GM12878 (cell line): ENCODE results near the gene CNN3. TPM values are rescaled to one million over a fixed set of nuclear protein-coding genes. Genes with fewer than 3 reads are reported as not detected.
A peak's percentile ranks its signal among the peaks of the same experiment; 100 is the strongest.

Source experiments
- BACH1 ChIP-seq: fragments of 450-650 bp; IDR thresholded peaks from 2 replicates; pipeline ENCODE4 v1.6.1; 2017; ENCODE audit warnings: mild to moderate bottlenecking, borderline replicate concordance
- CREB1 ChIP-seq: IDR thresholded peaks from 2 replicates; pipeline ENCODE4 v1.6.1; 2012; ENCODE audit warnings: low read depth, mild to moderate bottlenecking, inconsistent platforms
- GABPA ChIP-seq: IDR thresholded peaks from 2 replicates; pipeline ENCODE4 v1.6.1; 2014; ENCODE audit warnings: antibody characterized with exemption, low read depth, mild to moderate bottlenecking, inconsistent platforms
- RAD21 ChIP-seq: IDR thresholded peaks from 2 replicates; pipeline ENCODE4 v1.6.1; 2011; ENCODE audit warnings: mild to moderate bottlenecking, low read depth, low read length, moderate library complexity; ENCODE audit not compliant: insufficient read depth
- polyA plus RNA-seq, 11 experiments: library from polyadenylated mRNA; depleted of rRNA in 4 of 11; unstranded in 6 of 11; stranded (reverse) in 5 of 11; fragments of >200 nt; fragmentation: Nextera tagmentation in 4 of 11; fragmentation: Illumina TruSeq in 1 of 11; extraction: Ambion mirVana in 4 of 11; extraction: Trizol in 1 of 11; gene quantifications; 1 replicate in 1 of 11; 2 replicates in 10 of 11; pipeline versions ENCODE4 v1.2.1 to v1.2.3, GENCODE V29; 2011 to 2016; ENCODE audit warnings: inconsistent platforms in 2 of 11, missing spikeins in 2 of 11, low read depth in 1 of 11
- total RNA-seq, 4 experiments: library from RNA; depleted of rRNA in 3 of 4; stranded (reverse); fragments of >200 nt in 3 of 4; fragmentation: Illumina TruSeq in 1 of 4; extraction: Trizol in 1 of 4; gene quantifications; 2 replicates each; pipeline versions ENCODE4 v1.2.1 to v1.2.3, GENCODE V29; 2013 to 2021
- TF ChIP-seq, protein P1 (sequence below): IDR thresholded peaks from 2 replicates; pipeline ENCODE4 v1.6.1; 2011; ENCODE audit warnings: low read depth, mild to moderate bottlenecking, low read length, moderate library complexity, borderline replicate concordance; ENCODE audit errors: extremely low read depth
- TF ChIP-seq, protein P2 (sequence below): fragments of 450-650 bp; IDR thresholded peaks from 2 replicates; pipeline ENCODE4 v1.6.1; 2018; ENCODE audit warnings: mild to moderate bottlenecking, low read depth, moderate library complexity; ENCODE audit not compliant: partially characterized antibody
- TF ChIP-seq, protein P3 (sequence below): fragments of 450-650 bp; conservative IDR thresholded peaks from 2 replicates; pipeline ENCODE4 v1.6.1; 2017; ENCODE audit warnings: mild to moderate bottlenecking, moderate library complexity

The CNN3 gene
- total and polyA plus RNA-seq, 10 of the 15 experiments (the other 5 are each of a cell fraction or from before 2014, with no cell fraction given), result 0.20 to 48.4 (median 34.3) TPM

DNA sequence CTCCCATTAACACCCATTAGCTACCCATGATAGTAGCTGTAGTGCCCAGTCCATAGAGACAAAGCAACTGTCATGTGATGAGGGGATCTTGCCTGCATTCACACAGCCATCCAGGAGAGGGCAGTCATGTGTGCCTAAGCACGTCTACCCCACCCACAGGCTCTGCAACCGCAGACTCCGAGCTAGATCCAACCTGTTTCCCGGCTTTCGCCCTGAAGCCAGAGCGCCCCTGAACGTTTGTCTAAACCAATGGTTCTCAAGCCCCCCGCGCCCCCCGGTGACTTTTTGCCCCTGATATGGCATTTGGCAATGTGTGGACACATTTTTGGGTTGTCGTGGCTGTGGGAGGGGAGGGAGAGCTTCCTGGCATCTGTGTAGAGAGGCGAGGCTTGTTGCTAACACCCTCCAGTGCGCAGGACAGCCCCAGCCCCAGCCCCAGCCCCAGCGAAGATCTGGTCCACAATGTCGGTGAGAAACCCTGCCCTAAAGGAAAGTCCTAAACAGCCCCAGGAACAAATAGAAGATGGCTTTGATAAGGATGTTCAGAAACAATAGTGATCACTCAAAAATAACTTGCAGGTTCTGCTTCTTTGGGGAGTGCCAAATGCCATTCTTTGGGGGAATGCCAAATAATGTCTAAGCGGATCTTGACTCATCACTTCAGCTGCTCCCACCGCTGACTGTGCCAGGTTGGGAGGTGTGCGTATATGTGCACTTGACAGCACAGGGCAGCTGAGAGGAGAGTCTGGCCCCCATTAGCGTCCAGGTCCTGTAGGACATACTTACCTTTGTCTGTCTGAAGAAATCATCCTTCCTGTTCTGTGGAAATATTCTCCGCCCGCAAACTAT lies 72.2 kb downstream of the CNN3 start (continued):
- TF ChIP-seq GABPA (no peak), CREB1 (no peak), BACH1 (no peak), RAD21 (peak; percentile 87)
- TF ChIP-seq, protein P1, sequence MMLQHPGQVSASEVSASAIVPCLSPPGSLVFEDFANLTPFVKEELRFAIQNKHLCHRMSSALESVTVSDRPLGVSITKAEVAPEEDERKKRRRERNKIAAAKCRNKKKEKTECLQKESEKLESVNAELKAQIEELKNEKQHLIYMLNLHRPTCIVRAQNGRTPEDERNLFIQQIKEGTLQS, result 0 out of 2 replicates have a peak, but pooled peaks have one; percentile 26
- TF ChIP-seq, protein P2, sequence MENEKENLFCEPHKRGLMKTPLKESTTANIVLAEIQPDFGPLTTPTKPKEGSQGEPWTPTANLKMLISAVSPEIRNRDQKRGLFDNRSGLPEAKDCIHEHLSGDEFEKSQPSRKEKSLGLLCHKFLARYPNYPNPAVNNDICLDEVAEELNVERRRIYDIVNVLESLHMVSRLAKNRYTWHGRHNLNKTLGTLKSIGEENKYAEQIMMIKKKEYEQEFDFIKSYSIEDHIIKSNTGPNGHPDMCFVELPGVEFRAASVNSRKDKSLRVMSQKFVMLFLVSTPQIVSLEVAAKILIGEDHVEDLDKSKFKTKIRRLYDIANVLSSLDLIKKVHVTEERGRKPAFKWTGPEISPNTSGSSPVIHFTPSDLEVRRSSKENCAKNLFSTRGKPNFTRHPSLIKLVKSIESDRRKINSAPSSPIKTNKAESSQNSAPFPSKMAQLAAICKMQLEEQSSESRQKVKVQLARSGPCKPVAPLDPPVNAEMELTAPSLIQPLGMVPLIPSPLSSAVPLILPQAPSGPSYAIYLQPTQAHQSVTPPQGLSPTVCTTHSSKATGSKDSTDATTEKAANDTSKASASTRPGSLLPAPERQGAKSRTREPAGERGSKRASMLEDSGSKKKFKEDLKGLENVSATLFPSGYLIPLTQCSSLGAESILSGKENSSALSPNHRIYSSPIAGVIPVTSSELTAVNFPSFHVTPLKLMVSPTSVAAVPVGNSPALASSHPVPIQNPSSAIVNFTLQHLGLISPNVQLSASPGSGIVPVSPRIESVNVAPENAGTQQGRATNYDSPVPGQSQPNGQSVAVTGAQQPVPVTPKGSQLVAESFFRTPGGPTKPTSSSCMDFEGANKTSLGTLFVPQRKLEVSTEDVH, result no peak
- TF ChIP-seq, protein P3, sequence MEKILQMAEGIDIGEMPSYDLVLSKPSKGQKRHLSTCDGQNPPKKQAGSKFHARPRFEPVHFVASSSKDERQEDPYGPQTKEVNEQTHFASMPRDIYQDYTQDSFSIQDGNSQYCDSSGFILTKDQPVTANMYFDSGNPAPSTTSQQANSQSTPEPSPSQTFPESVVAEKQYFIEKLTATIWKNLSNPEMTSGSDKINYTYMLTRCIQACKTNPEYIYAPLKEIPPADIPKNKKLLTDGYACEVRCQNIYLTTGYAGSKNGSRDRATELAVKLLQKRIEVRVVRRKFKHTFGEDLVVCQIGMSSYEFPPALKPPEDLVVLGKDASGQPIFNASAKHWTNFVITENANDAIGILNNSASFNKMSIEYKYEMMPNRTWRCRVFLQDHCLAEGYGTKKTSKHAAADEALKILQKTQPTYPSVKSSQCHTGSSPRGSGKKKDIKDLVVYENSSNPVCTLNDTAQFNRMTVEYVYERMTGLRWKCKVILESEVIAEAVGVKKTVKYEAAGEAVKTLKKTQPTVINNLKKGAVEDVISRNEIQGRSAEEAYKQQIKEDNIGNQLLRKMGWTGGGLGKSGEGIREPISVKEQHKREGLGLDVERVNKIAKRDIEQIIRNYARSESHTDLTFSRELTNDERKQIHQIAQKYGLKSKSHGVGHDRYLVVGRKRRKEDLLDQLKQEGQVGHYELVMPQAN, result no peak
